Suppressor macrophage treated with lipopolysaccharide for 4 hours (primary cell): ENCODE measurements around the gene SH3BP4.

ENCODE experiments used
- DNase-seq: peaks from one replicate; pipeline ENCODE4 v3.0.0-alpha.2; 2020

SH3BP4 gene

DNA sequence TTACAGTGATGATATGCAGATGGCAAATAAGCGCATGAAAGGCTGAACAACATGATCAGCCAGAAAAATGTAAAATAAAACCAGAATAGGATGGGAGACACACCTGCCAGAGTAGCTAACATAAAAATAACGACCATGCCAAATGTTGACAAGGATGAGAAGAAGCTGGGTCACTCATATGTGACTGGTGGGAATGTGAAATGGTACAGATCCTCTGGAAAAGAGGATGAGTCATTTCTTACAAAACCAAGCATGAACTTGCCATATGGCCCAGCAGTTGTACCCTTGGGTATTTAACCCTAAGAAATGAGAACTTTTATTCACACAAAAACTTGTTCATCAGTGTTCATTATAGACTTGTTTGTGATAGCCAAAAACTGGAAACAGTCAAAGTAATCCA is 143.8 kb downstream of the SH3BP4 start:
- DNase-seq = no peak

DNA sequence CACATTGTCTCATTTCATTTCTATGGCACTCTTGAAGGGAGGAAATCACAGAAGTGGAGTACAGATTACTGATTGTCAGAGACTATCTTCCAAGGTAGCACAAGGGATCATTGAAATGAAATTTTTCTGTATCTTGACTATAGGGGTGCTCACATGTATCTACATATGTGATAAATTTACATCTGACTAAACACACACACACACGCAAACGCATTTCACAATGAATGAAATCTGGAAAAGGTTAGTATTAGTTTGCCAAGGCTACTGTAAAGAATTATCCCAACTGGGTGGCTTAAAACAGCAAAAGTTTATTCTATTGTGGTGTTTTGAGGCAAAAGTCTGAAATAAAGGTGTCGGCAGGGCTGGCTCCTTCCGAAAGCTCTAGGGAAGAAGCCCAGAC is 144.6 kb downstream of the SH3BP4 start:
- no peak for DNase-seq

DNA sequence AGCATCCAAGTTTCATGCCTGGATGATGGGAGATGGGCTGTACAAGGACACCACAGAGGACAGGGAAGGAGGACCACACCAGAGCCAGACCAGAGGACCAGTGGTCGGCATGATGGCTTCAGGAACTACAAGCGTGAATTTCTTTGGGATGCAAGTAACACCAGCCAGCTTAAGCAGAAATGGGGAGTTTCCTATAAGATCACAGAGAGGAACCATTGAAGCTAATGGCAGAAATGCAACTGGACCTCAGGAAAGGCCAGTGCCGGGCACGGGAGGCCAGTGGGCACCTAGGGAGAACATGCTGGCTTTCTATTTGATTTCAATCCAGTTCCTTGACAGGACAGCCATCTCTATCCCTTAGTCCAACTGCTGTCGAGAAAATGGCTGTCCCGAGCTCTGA is 145.4 kb downstream of the SH3BP4 start:
- no peak for DNase-seq

GRCh38 chr2:235098269-235098668 is 146.5 kb downstream of the SH3BP4 start:
- DNase-seq = no peak

DNA sequence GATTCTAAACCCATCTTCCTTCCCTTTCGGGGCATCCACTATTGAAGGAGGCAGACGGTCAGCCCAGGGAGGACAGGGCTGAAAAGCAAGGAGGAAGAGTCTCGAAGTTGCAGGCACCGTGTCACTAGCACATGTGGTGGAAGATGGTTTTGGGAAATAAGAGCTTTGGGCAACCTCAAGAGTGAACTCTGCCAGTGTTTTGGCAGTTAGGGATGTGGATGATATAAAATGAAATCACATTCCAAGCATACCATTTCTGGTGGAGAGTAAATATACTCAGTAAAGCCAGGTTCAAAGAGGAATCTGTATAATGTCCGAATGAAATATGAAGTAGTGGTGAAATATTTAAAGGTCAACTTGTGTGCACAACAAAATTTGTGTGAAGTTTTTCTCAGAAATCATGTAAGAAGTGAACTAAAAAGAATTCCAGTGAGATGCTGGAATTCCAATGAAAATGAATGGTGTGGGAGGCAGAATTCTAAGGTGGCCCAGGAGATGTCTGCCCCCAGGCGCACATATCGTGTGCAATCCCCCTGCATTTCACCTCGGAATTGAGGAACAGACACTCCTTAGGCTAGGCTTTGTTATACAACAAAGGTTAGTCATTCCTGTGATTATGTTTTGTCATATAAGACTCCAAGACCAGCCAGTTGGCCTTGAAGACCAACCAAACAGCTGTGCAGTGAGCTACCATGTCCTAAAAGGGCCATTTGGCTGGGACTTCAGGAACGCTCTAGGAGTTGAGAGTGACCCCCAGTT is 147.1 kb downstream of the SH3BP4 start:
- no peak for DNase-seq

DNA sequence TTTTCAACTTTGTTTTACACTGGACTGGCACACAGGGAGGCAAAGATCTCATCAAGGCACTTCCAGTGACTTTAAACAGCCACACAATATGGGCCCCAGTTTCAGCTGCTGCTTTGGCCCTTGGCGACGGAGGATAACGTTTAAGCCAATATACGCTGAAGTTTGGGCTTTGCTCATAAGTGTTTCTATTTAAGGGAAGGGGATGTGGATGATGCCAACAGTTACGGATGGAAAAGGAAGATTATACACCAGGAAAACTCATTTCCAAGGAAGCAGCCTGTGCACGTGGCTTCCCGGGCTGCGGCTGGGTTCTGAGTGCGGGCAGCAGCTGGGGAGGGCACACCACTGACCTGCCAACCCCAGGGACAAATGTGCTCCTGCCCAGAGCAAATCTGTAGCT is 151.1 kb downstream of the SH3BP4 start:
- DNase-seq = no peak
